IPS DF 4.7 (cell line): Measurements from ENCODE around the gene ARHGEF19.
"Not testable (repeated sequence)": the region's sequence is repeated elsewhere in the genome, so short reads cannot be mapped to it uniquely, and the experiment has no call there.

Experiments used
- DNase-seq: peaks from one replicate; pipeline ENCODE4 v3.0.0-alpha.2; 2013; ENCODE audit warnings: low spot score; ENCODE audit errors: extremely low read depth

ARHGEF19 gene

GRCh38 chr1:16183179-16183578, 29.3 kb downstream of the ARHGEF19 start:
- no peak for DNase-seq

- DNase-seq: no peak
These were observed 30.3 kb downstream of the ARHGEF19 start for GRCh38 chr1:16181887-16182719.

GRCh38 chr1:16180291-16180824, 32.1 kb downstream of the ARHGEF19 start:
- DNase-seq: no peak

GRCh38 chr1:16178596-16179497, 33.6 kb downstream of the ARHGEF19 start:
- no peak for DNase-seq

- DNase-seq: no peak
These were observed 35.1 kb downstream of the ARHGEF19 start for GRCh38 chr1:16177306-16177705.

- no peak for DNase-seq
These were observed 35.8 kb downstream of the ARHGEF19 start for GRCh38 chr1:16176653-16177052.

GRCh38 chr1:16175610-16176553, 36.6 kb downstream of the ARHGEF19 start:
- no peak for DNase-seq

GRCh38 chr1:16174886-16175598, 37.4 kb downstream of the ARHGEF19 start:
- DNase-seq: no peak

- DNase-seq: no peak
These were observed 38.1 kb downstream of the ARHGEF19 start for GRCh38 chr1:16174261-16174868.

- DNase-seq: no peak
These were observed 38.8 kb downstream of the ARHGEF19 start for GRCh38 chr1:16173447-16174260.

GRCh38 chr1:16172964-16173446, 39.4 kb downstream of the ARHGEF19 start:
- DNase-seq: no peak

- DNase-seq: no peak
These were observed 40.1 kb downstream of the ARHGEF19 start for GRCh38 chr1:16172218-16172830.

- DNase-seq: no peak
These were observed 40.9 kb downstream of the ARHGEF19 start for GRCh38 chr1:16171314-16172151.

GRCh38 chr1:16170283-16170673, 42.2 kb downstream of the ARHGEF19 start:
- DNase-seq: no peak

- no peak for DNase-seq
These were observed 43.7 kb downstream of the ARHGEF19 start for GRCh38 chr1:16168622-16169360.

GRCh38 chr1:16168144-16168495, 44.3 kb downstream of the ARHGEF19 start:
- not testable (repeated sequence) for DNase-seq
